GM12801 (cell line): Measurements from ENCODE around the gene CEACAM21.

ENCODE experiments used
- CTCF ChIP-seq: IDR thresholded peaks from one replicate; pipeline ENCODE4 v1.5.1; 2011; ENCODE audit warnings: control low read depth; ENCODE audit not compliant: insufficient read length; ENCODE audit errors: extremely low read depth

CEACAM21 gene

GRCh38 chr19:41543582-41543981, 32.4 kb upstream of the CEACAM21 start:
- TF ChIP-seq CTCF, result no peak

DNA sequence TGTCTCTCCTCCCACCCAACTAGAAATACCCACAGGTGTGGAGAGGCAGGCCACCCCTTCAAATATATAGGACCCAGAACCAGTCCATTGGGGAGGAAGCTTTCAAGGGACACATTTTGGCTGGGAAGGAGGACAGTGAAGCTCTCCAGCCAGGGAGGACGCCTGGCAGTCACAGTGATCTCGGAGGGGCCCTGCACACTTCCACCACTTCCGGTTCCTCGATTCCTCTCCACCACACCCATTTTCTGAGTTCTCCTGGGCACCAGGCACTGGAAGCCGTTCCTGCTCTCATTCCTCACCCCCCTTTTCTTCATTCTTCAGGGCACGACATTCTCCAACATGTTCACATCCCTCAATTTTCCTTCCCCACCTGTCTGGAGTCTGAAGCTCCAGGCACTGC, 30.4 kb upstream of the CEACAM21 start:
- no peak for TF ChIP-seq CTCF

GRCh38 chr19:41546386-41546789, 29.6 kb upstream of the CEACAM21 start:
- TF ChIP-seq CTCF, result no peak

DNA sequence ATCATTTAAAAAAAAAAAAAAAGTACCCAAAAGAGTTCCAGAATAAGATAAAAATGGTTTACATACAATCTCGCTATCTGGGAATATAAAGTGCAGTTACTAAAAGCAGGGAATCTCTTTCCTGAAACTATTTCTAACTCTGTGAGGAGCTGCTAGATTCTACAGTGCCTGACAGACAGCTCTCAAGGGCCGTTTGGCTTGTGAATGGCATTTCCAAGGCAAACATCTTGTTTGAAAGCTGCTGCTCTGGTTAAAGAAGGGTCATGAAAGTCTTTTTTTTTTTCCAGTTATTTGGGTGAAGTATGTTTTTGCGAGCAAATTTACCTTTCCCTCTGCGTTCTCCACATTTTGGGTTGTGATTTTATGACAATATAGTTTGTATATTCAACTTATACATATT, 29.0 kb upstream of the CEACAM21 start:
- TF ChIP-seq CTCF, result no peak

DNA sequence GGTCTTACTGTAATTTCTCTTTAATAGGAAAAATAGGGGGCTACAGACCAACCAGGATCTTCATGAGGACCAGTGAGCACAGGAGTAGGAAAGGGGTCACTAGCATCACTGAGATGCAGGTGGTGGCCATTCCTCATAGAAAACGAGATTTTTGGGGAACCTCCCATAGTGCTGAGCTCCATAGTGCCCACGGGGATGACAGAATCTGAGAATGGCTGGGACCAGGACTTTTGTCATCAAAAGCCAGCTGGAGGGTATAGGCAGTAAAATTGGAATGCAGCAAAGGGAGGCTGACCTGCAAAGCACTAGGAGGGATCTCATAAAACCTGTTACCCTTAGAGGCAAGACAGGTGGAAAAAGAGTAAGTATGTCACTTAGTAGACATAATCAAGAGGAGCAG, 28.4 kb upstream of the CEACAM21 start:
- TF ChIP-seq CTCF, result no peak

DNA sequence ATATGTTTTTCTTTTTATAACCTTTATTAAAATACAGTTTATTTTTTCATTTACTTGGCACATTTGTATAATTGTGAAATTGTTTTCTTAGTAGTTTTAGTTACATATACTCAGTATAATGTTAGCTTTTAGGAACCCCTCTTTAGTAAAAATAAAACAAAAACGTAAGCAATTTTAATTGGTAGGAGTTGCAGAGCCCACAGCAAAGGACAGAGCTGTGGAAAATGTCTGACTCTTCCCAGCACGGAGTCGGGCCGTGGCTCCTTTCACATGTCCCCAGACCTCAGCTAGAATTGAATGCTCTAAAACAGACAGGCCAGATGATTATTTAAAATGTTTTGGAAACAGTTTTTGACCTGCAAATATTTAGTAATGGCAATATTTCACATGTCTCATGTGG, 27.9 kb upstream of the CEACAM21 start:
- no peak for TF ChIP-seq CTCF

GRCh38 chr19:41548954-41549688, 26.8 kb upstream of the CEACAM21 start:
- TF ChIP-seq CTCF, result no peak
